Astrocyte (in vitro differentiated cells and primary cell): ENCODE measurements around the gene GAS2L1. TPM values are rescaled to one million over a fixed set of nuclear protein-coding genes. Genes with fewer than 3 reads are reported as not detected.

Experiments
- DNase-seq: peaks from one replicate; pipeline ENCODE4 v3.0.0-alpha.2; 2010; ENCODE audit warnings: low read depth
- FAIRE-seq: peaks from 2 replicates; lab custom pipeline; 2011; peaks lifted over from hg19 to GRCh38; lab: Jason Lieb, UNC
- H2AFZ ChIP-seq: 2 replicates; pipeline ENCODE4 v1.6.0; 2012; ENCODE audit warnings: low read depth, low read length, inconsistent platforms
- H3K27ac ChIP-seq: 2 replicates; pipeline ENCODE4 v1.5.1; 2011; ENCODE audit warnings: low read depth, low read length, inconsistent platforms
- H3K27me3 ChIP-seq: 2 replicates; pipeline ENCODE4 v1.6.0; 2011; ENCODE audit warnings: low read length, inconsistent platforms; ENCODE audit not compliant: insufficient read depth
- H3K36me3 ChIP-seq: 2 replicates; pipeline ENCODE4 v1.5.1; 2011; ENCODE audit warnings: low read length, inconsistent platforms; ENCODE audit not compliant: insufficient read depth
- H3K4me1 ChIP-seq: 2 replicates; pipeline ENCODE4 v1.5.1; 2011; ENCODE audit warnings: low read length, inconsistent platforms; ENCODE audit not compliant: insufficient read depth
- H3K4me2 ChIP-seq: 2 replicates; pipeline ENCODE4 v1.6.0; 2012; ENCODE audit warnings: low read length, inconsistent platforms
- H3K4me3 ChIP-seq: 2 replicates; pipeline ENCODE4 v1.5.1; 2011; ENCODE audit warnings: low read depth, mild to moderate bottlenecking, low read length, inconsistent platforms; ENCODE audit not compliant: insufficient read depth
- H3K79me2 ChIP-seq: 2 replicates; pipeline ENCODE4 v1.6.0; 2012; ENCODE audit warnings: mild to moderate bottlenecking, low read length, inconsistent platforms; ENCODE audit not compliant: insufficient read depth
- H3K9ac ChIP-seq: 2 replicates; pipeline ENCODE4 v1.6.0; 2012; ENCODE audit warnings: mild to moderate bottlenecking, low read length, inconsistent platforms
- H3K9me3 ChIP-seq: 2 replicates; pipeline ENCODE4 v1.5.1; 2012; ENCODE audit warnings: low read depth, mild to moderate bottlenecking, low read length, inconsistent platforms; ENCODE audit not compliant: insufficient read depth
- H4K20me1 ChIP-seq: 2 replicates; pipeline ENCODE4 v1.6.0; 2012; ENCODE audit warnings: low read length, inconsistent platforms; ENCODE audit not compliant: insufficient read depth
- H3K27ac Mint-ChIP-seq: one replicate; pipeline ENCODE4 v1.8.0; 2021; ENCODE audit warnings: mild to moderate bottlenecking, mixed read lengths; ENCODE audit not compliant: unreplicated experiment
- H3K27me3 Mint-ChIP-seq: one replicate; pipeline ENCODE4 v1.8.0; 2021; ENCODE audit warnings: low read depth, mixed read lengths; ENCODE audit not compliant: unreplicated experiment
- H3K36me3 Mint-ChIP-seq: one replicate; pipeline ENCODE4 v1.8.0; 2021; ENCODE audit warnings: low read depth, mixed read lengths; ENCODE audit not compliant: unreplicated experiment
- H3K4me1 Mint-ChIP-seq: one replicate; pipeline ENCODE4 v1.8.0; 2021; ENCODE audit warnings: low read depth, mixed read lengths; ENCODE audit not compliant: unreplicated experiment
- H3K4me3 Mint-ChIP-seq: one replicate; pipeline ENCODE4 v1.8.0; 2021; ENCODE audit warnings: mild to moderate bottlenecking, moderate library complexity, mixed read lengths; ENCODE audit not compliant: unreplicated experiment
- H3K9me3 Mint-ChIP-seq: one replicate; pipeline ENCODE4 v1.8.0; 2021; ENCODE audit warnings: mild to moderate bottlenecking, mixed read lengths; ENCODE audit not compliant: unreplicated experiment
- CTCF ChIP-seq: IDR thresholded peaks from 2 replicates; pipeline ENCODE4 v1.5.1; 2011; ENCODE audit warnings: low read depth, mild to moderate bottlenecking, inconsistent platforms, low read length, moderate library complexity; ENCODE audit not compliant: insufficient read depth
- EZH2 ChIP-seq: IDR thresholded peaks from 2 replicates; pipeline ENCODE4 v1.6.1; 2012; ENCODE audit warnings: mild to moderate bottlenecking, low read length, inconsistent platforms; ENCODE audit not compliant: insufficient read depth
- total RNA-seq: library from RNA; stranded (reverse); gene quantifications from 2 replicates; pipeline ENCODE4 v1.2.1, GENCODE V29; 2021

The GAS2L1 gene
- total RNA-seq, 1 donor from 2014 or later = 24.3 TPM

- no peak for DNase-seq
Measured at GRCh38 chr22:29269731-29270474, 36.5 kb upstream of the GAS2L1 start.

GRCh38 chr22:29270475-29271271 lies 35.8 kb upstream of the GAS2L1 start:
- H3K4me3 ChIP-seq = peak overlapping the region; percentile 98
- Mint-ChIP-seq H3K4me3 (peak overlapping the region; percentile 95), H3K27ac (peak overlapping the region; percentile 4), H3K4me1 (peaks cover 46% of the 10 kb centered on the region), H3K27me3 (no peaks in the 10 kb centered on the region), H3K9me3 (no peaks in the 10 kb centered on the region), H3K36me3 (peaks cover 12% of the 10 kb centered on the region)
- FAIRE-seq (peak; percentile 13), DNase-seq (peak; percentile 59)
- no peaks in the 10 kb centered on the region for H3K27me3 ChIP-seq
- H3K4me1 ChIP-seq = peaks cover 38% of the 10 kb centered on the region
- H3K9ac ChIP-seq = peak overlapping the region; percentile 100
- no peak overlapping the region for H3K27ac ChIP-seq
- H4K20me1 ChIP-seq = peaks cover 72% of the 10 kb centered on the region
- peaks cover 49% of the 10 kb centered on the region for H3K36me3 ChIP-seq
- H2AFZ ChIP-seq = no peak overlapping the region
- no peaks in the 10 kb centered on the region for H3K9me3 ChIP-seq
- TF ChIP-seq EZH2 (no peak), CTCF (no peak)
- H3K79me2 ChIP-seq = peaks cover 100% of the 10 kb centered on the region
- peak overlapping the region; percentile 89 for H3K4me2 ChIP-seq

More at GRCh38 chr22:29269731-29270474, 36.5 kb upstream of the GAS2L1 start:
- Mint-ChIP-seq H3K27ac (peak overlapping the region; percentile 96), H3K9me3 (no peaks in the 10 kb centered on the region), H3K36me3 (peaks cover 12% of the 10 kb centered on the region), H3K4me1 (peaks cover 44% of the 10 kb centered on the region), H3K27me3 (no peaks in the 10 kb centered on the region), H3K4me3 (peak overlapping the region; percentile 95)
- Histone ChIP-seq H3K4me1 (peaks cover 38% of the 10 kb centered on the region), H3K9me3 (no peaks in the 10 kb centered on the region), H2AFZ (no peak overlapping the region), H3K27me3 (no peaks in the 10 kb centered on the region), H3K4me3 (peak overlapping the region; percentile 98), H3K79me2 (peaks cover 93% of the 10 kb centered on the region), H4K20me1 (peaks cover 65% of the 10 kb centered on the region), H3K9ac (peak overlapping the region; percentile 100), H3K27ac (peak overlapping the region; percentile 100), H3K36me3 (peaks cover 41% of the 10 kb centered on the region), H3K4me2 (peak overlapping the region; percentile 89)
- no peak for TF ChIP-seq EZH2
- no peak for TF ChIP-seq CTCF
- FAIRE-seq = no peak
